Colonic mucosa (tissue), 4 donors: ENCODE results near the gene SERPINB6. TPM values are rescaled to one million over a fixed set of nuclear protein-coding genes. Genes with fewer than 3 reads are reported as not detected.
A peak's percentile ranks its signal among the peaks of the same experiment; 100 is the strongest.

ENCODE experiments used
- DNase-seq: peaks from one replicate; pipeline ENCODE4 v3.0.0-alpha.2; 2020
- H3K27ac ChIP-seq: fragments of 200-600 bp; one replicate; pipeline ENCODE4 v1.8.0; 2021
- H3K27me3 ChIP-seq: fragments of 200-600 bp; one replicate; pipeline ENCODE4 v1.8.0; 2021
- H3K36me3 ChIP-seq: fragments of 200-600 bp; one replicate; pipeline ENCODE4 v1.8.0; 2021
- H3K4me1 ChIP-seq: fragments of 200-600 bp; one replicate; pipeline ENCODE4 v1.8.0; 2021; ENCODE audit warnings: mild to moderate bottlenecking
- H3K4me3 ChIP-seq: fragments of 200-600 bp; one replicate; pipeline ENCODE4 v1.8.0; 2021
- H3K9ac ChIP-seq, 2 donors: one replicate each; pipeline ENCODE4 v1.7.0; 2013; ENCODE audit warnings: control low read depth in 2 of 2, low read depth in 2 of 2, low read length in 2 of 2
- H3K9me3 ChIP-seq: fragments of 200-600 bp; one replicate; pipeline ENCODE4 v1.8.0; 2021
- intact Hi-C: fragments of 100-400 bp; cut with DNase I; formaldehyde crosslinking; loops from one replicate; pipeline ENCODE4 v1.14.1; 2022
- total RNA-seq, 2 donors: library from RNA; stranded (reverse); fragmentation: NEBNext Ultra II Directional in 1 of 2; extraction: Animal tissue kit (Norgen Biotek cat#: 25700) in 1 of 2; gene quantifications; one replicate each; pipeline ENCODE4 v1.2.1, GENCODE V29; 2021
- TF ChIP-seq, protein P1 (sequence below): fragments of 200-600 bp; IDR thresholded peaks from one replicate; pipeline ENCODE4 v1.8.0; 2022; ENCODE audit warnings: antibody characterized with exemption, mild to moderate bottlenecking
- donor health status: healthy.
- donor health status: DM: no; HTN: no; CAD: no.
- donor health status: DM: no; HTN: no; CAD: no.

The SERPINB6 gene
- total RNA-seq, result 100 to 1,000 TPM; 139 to 285 TPM

DNA sequence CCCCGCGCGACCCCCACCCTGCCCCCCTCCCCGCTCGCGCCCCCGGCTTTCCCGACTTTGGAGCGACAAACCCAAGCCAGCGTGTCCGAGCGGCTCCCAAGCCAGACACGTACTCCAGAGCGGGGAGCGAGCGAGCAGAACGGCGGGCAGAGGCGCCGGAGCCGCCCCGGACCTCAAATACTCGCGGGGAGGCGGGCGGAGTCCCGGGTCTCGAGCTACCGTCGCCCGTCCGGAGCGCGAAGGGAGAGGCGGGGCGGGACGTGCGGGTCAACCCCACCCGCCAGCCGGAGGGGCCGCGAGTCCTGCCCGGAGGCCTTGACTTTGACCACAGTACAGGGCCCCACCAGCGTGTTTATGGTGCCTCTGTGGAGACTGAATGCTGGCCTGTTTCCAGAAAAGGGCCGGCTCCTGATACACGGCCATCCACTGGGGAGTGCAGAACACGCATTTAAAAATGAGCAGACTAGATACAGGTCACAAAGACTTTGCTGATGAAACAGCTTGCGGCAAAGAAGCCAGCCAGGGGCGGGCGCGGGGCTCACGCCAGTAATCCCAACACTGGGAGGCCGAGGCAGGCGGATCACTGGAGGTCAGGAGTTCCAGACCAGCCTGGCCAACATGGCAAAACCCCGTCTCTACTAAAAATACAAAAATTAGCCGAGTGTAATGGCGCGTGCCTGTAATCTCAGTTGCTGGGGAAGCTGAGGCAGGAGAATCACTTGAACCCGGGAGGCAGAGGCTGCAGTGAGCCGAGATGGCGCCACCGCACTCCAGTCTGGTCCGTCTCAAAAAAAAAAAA is at the start of gene SERPINB6:
Gene SERPINB6, minus strand, starts transcription at position 148 of the 799 bp plus-strand sequence. CDS start 12,235 bp downstream, outside the sequence.
- peak within 1 kb of the TSS; percentile 94 for H3K27ac ChIP-seq
- no peaks in the 10 kb centered on the region for H3K9me3 ChIP-seq
- peak within 1 kb of the TSS; percentile 78 to 86 for H3K9ac ChIP-seq
- TF ChIP-seq, protein P1, sequence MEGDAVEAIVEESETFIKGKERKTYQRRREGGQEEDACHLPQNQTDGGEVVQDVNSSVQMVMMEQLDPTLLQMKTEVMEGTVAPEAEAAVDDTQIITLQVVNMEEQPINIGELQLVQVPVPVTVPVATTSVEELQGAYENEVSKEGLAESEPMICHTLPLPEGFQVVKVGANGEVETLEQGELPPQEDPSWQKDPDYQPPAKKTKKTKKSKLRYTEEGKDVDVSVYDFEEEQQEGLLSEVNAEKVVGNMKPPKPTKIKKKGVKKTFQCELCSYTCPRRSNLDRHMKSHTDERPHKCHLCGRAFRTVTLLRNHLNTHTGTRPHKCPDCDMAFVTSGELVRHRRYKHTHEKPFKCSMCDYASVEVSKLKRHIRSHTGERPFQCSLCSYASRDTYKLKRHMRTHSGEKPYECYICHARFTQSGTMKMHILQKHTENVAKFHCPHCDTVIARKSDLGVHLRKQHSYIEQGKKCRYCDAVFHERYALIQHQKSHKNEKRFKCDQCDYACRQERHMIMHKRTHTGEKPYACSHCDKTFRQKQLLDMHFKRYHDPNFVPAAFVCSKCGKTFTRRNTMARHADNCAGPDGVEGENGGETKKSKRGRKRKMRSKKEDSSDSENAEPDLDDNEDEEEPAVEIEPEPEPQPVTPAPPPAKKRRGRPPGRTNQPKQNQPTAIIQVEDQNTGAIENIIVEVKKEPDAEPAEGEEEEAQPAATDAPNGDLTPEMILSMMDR, result no peak
- H3K4me1 ChIP-seq, result no peaks in the 10 kb centered on the region
- DNase-seq, result peak; percentile 89
- H3K27me3 ChIP-seq, result no peaks in the 10 kb centered on the region
- H3K4me3 ChIP-seq, result peak within 1 kb of the TSS; percentile 63
- no peaks in the 10 kb centered on the region for H3K36me3 ChIP-seq
- intact Hi-C loops, result no loop called here

DNA sequence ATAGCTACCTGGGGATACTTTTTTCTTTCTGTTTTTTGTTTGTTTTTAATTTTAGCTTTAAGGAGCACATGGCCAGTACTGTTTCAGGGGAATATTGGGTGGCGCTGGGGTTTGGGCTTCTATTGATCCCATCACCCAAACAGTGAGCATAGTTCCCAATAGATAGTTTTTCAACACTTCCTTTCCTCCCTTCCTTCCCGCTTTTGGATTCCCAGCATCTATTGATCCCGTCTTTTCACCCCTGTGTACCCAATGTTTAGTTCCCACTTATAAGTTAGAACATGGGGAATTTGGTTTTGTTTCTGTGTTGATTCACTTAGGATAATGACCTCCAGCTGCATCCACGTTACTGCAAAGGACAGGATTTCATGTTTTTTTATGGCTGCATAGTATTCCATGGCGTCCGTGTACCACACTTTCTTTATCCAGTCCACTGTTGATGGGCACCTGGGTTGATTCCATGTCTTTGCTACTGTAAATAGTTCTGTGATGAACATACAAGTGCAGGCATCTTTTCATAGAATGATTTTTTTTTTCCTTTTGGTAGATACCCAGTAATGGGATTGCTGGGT is 48.5 kb upstream of the SERPINB6 start:
- Histone ChIP-seq H3K4me1 (no peaks in the 10 kb centered on the region), H3K9ac (no peak overlapping the region), H3K9me3 (no peaks in the 10 kb centered on the region), H3K4me3 (no peak overlapping the region), H3K27me3 (no peaks in the 10 kb centered on the region), H3K36me3 (no peaks in the 10 kb centered on the region), H3K27ac (no peak overlapping the region)
- intact Hi-C loops, result no loop called here
- TF ChIP-seq, protein P1, result no peak
- no peak for DNase-seq

DNA sequence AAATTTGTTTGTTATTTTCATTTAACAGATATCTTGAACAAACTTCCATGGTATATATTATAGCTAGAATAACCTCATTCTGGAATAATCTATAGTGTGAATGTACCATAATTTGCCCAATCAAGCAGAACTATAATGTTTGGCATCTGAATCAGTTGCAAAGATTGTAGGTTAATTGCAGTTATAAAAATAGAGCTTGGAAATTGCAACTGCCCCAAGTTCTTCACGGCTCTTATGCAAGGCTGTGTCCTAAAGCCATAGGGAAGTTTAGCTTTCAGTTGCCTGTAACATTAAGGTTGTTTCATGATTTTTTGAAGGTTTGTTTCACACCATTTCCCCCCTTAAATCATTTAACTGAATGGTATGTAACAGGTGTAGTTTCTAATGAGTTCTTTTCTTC is 47.7 kb upstream of the SERPINB6 start:
- DNase-seq, result no peak

DNA sequence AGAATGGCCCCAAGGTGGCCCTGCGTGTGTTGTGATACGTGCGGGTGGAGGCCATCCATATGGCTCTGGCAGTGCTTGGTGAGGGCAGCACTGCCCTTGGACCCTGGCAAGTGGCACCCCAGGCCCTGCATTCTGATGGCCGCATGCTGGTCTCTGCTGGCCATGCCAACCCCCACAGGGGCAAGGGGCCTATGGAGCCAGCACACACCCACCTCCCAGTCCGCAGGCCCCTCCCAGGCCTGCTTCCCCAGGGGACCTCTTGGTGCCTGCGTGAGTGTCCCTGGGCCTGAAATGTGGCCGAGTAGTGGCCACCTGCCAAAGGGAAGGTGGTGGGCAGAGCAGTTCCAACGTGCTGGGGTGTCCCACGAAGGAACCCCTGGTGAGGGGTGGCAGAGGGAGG is 45.9 kb upstream of the SERPINB6 start:
- DNase-seq, result no peak
- TF ChIP-seq, protein P1, result no peak
- no peaks in the 10 kb centered on the region for H3K9me3 ChIP-seq
- H3K36me3 ChIP-seq, result no peaks in the 10 kb centered on the region
- no peaks in the 10 kb centered on the region for H3K4me1 ChIP-seq
- H3K4me3 ChIP-seq, result no peak overlapping the region
- intact Hi-C loops, result no loop called here
- no peak overlapping the region for H3K27ac ChIP-seq
- no peaks in the 10 kb centered on the region for H3K27me3 ChIP-seq
- H3K9ac ChIP-seq, result no peak overlapping the region

More for the DNA sequence above, 47.7 kb upstream of the SERPINB6 start:
- Histone ChIP-seq H3K36me3 (no peaks in the 10 kb centered on the region), H3K27ac (no peak overlapping the region), H3K9me3 (no peaks in the 10 kb centered on the region), H3K4me3 (no peak overlapping the region), H3K27me3 (no peaks in the 10 kb centered on the region), H3K9ac (no peak overlapping the region), H3K4me1 (no peaks in the 10 kb centered on the region)
- TF ChIP-seq, protein P1, result no peak
- intact Hi-C loops, result no loop called here

DNA sequence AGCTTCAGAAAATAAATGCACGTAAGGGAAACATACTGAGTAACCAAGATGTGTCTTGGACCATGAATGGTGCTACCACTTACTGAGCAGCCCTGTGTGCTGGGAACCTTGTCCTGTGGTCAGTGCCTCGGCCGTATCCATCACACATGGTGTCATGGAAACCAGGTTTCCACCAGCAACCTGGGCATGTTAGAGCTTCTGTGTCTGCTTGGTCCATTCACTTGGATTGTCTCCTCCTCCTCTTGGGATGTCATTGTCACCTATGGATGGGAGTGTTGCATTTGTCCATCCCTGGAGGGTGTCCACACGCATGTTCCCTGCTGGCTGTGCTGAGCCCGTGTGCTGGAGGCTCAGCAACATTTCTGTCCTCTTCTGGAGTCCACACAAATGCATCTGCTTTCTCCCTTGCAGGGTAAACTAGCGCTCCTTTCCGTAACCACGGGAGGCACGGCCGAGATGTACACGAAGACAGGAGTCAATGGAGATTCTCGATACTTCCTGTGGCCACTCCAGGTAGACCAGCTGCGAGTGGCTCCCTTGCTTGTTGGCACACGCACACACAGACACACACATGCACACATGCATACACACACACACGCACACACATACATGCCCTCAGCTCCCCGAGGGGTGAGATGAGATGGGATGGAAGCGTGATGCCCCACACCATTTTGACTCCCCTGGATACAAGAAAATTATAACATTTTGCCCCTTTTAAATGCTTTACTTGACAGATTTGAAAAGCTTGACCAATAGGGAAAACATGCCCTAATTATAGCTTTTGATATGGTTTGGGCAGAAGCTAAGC is 45.3 kb upstream of the SERPINB6 start:
- Histone ChIP-seq H3K36me3 (no peaks in the 10 kb centered on the region), H3K9ac (no peak overlapping the region), H3K27me3 (no peaks in the 10 kb centered on the region), H3K4me1 (no peaks in the 10 kb centered on the region), H3K27ac (no peak overlapping the region), H3K9me3 (no peaks in the 10 kb centered on the region), H3K4me3 (no peak overlapping the region)
- TF ChIP-seq, protein P1, result no peak
- no peak for DNase-seq
- intact Hi-C loops, result no loop called here
